H1 (cell line): ENCODE data around the gene COL20A1. TPM values are rescaled to one million over a fixed set of nuclear protein-coding genes. Genes with fewer than 3 reads are reported as not detected.

Source experiments
- CTCF ChIA-PET: fragments of 300-600 bp; sonication (Branson Sonifier 250); formaldehyde crosslinking; loops from one replicate; lab custom pipeline; 2021; ENCODE audit not compliant: partially characterized antibody; lab: Charles Lee
- POLR2A ChIA-PET: fragments of 300-600 bp; sonication (Branson Sonifier 250); formaldehyde crosslinking; loops from one replicate; lab custom pipeline; 2021; ENCODE audit warnings: inconsistent platforms; ENCODE audit not compliant: partially characterized antibody; lab: Charles Lee
- DNase-seq, 2 experiments: peaks; one replicate each; pipeline versions ENCODE4 v3.0.0 to v3.0.0-alpha.2; 2010 to 2022; ENCODE audit warnings: low spot score in 2 of 2, low read depth in 1 of 2, mixed read lengths in 1 of 2
- FAIRE-seq: peaks from 2 replicates; lab custom pipeline; 2011; peaks lifted over from hg19 to GRCh38; lab: Jason Lieb, UNC
- H2AFZ ChIP-seq: 2 replicates; pipeline ENCODE4 v1.8.1; 2012; ENCODE audit warnings: low read length, inconsistent platforms
- H2AK5ac ChIP-seq: 2 replicates; pipeline ENCODE4 v1.6.1; 2013; ENCODE audit warnings: low read depth, low read length
- H2BK120ac ChIP-seq: replicated peaks from 2 replicates; pipeline ENCODE3; 2013; ENCODE audit warnings: low read depth, low read length, inconsistent platforms
- H2BK12ac ChIP-seq: 2 replicates; pipeline ENCODE4 v1.6.1; 2013; ENCODE audit warnings: low read depth, low read length
- H2BK15ac ChIP-seq: 2 replicates; pipeline ENCODE4 v1.6.1; 2013; ENCODE audit warnings: low read length
- H2BK20ac ChIP-seq: 2 replicates; pipeline ENCODE4 v1.6.1; 2013; ENCODE audit warnings: low read length
- H2BK5ac ChIP-seq: 2 replicates; pipeline ENCODE4 v1.6.1; 2013; ENCODE audit warnings: low read depth, low read length
- H3K14ac ChIP-seq: 2 replicates; pipeline ENCODE4 v1.6.1; 2013; ENCODE audit warnings: inconsistent platforms; ENCODE audit not compliant: insufficient read length
- H3K18ac ChIP-seq: 2 replicates; pipeline ENCODE4 v1.6.1; 2013; ENCODE audit warnings: low read length; ENCODE audit errors: extremely low read depth
- H3K23ac ChIP-seq: 2 replicates; pipeline ENCODE4 v1.6.1; 2013; ENCODE audit warnings: inconsistent platforms; ENCODE audit not compliant: insufficient read length
- H3K23me2 ChIP-seq: 2 replicates; pipeline ENCODE4 v1.6.1; 2013; ENCODE audit warnings: low read depth, low read length
- H3K27ac ChIP-seq: 2 replicates; pipeline ENCODE4 v1.6.1; 2011; ENCODE audit warnings: low read depth, low read length, inconsistent platforms
- H3K27me3 ChIP-seq, 4 experiments: replicated peaks in 1 of 4; 1 replicate in 1 of 4; 2 replicates in 3 of 4; pipeline versions ENCODE4 v1.6.1 to v1.8.1; 2011 to 2013; ENCODE audit warnings: low read length in 3 of 4, mild to moderate bottlenecking in 3 of 4, inconsistent platforms in 2 of 4, mixed read lengths in 2 of 4, moderate library complexity in 1 of 4; ENCODE audit not compliant: control insufficient read depth in 3 of 4, insufficient read depth in 3 of 4; ENCODE audit errors: extremely low read depth in 1 of 4
- H3K36me3 ChIP-seq, 4 experiments: 2 replicates each; pipeline versions ENCODE4 v1.6.1 to v1.8.1; 2011 to 2013; ENCODE audit warnings: mild to moderate bottlenecking in 4 of 4, low read length in 3 of 4, moderate library complexity in 2 of 4, control low read depth in 1 of 4, inconsistent platforms in 1 of 4; ENCODE audit not compliant: insufficient read depth in 4 of 4, control insufficient read depth in 2 of 4
- H3K4ac ChIP-seq: replicated peaks from 2 replicates; pipeline ENCODE3; 2013; ENCODE audit warnings: low read length, low read depth, mixed read lengths, inconsistent platforms; ENCODE audit not compliant: insufficient read length
- H3K4me1 ChIP-seq, 4 experiments: replicated peaks in 1 of 4; 1 replicate in 1 of 4; 2 replicates in 3 of 4; pipeline versions ENCODE4 v1.6.1 to v1.8.1; 2011 to 2013; ENCODE audit warnings: low read length in 3 of 4, inconsistent platforms in 2 of 4, mixed read lengths in 1 of 4; ENCODE audit not compliant: insufficient read depth in 4 of 4, control insufficient read depth in 3 of 4
- H3K4me2 ChIP-seq, 2 experiments: 2 replicates each; pipeline versions ENCODE4 v1.6.1 to v1.8.1; 2011 to 2013; ENCODE audit warnings: low read depth in 2 of 2, low read length in 2 of 2, control low read depth in 1 of 2, inconsistent platforms in 1 of 2, mild to moderate bottlenecking in 1 of 2; ENCODE audit not compliant: insufficient read depth in 1 of 2
- H3K4me3 ChIP-seq, 4 experiments: fragments of 200-600, 300-600 bp in 1 of 4; sonication (generic), shearing (Covaris generic), sonication (Bioruptor Twin) in 1 of 4; 2 replicates each; pipeline versions ENCODE4 v1.5.1 to v1.8.1; 2011 to 2016; ENCODE audit warnings: low read length in 4 of 4, low read depth in 3 of 4, control low read depth in 2 of 4, inconsistent platforms in 2 of 4, mild to moderate bottlenecking in 2 of 4, mixed read lengths in 1 of 4, moderate library complexity in 1 of 4; ENCODE audit not compliant: insufficient read depth in 2 of 4; ENCODE audit errors: extremely low read depth in 1 of 4
- H3K56ac ChIP-seq: replicated peaks from 2 replicates; pipeline ENCODE3; 2013; ENCODE audit warnings: low read depth, mild to moderate bottlenecking, mixed read lengths, low read length, inconsistent platforms; ENCODE audit not compliant: insufficient read length
- H3K79me1 ChIP-seq: 2 replicates; pipeline ENCODE4 v1.6.1; 2013; ENCODE audit warnings: low read depth, low read length, control low read depth
- H3K79me2 ChIP-seq, 2 experiments: 2 replicates each; pipeline versions ENCODE4 v1.6.1 to v1.8.1; 2012 to 2013; ENCODE audit warnings: low read length in 2 of 2, mild to moderate bottlenecking in 2 of 2, inconsistent platforms in 1 of 2; ENCODE audit not compliant: insufficient read depth in 2 of 2, control insufficient read depth in 1 of 2
- H3K9ac ChIP-seq, 4 experiments: replicated peaks in 1 of 4; 1 replicate in 1 of 4; 2 replicates in 3 of 4; pipeline versions ENCODE4 v1.6.1 to v1.8.1; 2011 to 2013; ENCODE audit warnings: low read depth in 3 of 4, low read length in 3 of 4, control low read depth in 2 of 4, mild to moderate bottlenecking in 2 of 4, moderate library complexity in 2 of 4, inconsistent platforms in 1 of 4; ENCODE audit errors: extremely low read depth in 1 of 4
- H3K9me3 ChIP-seq, 2 experiments: 2 replicates each; pipeline versions ENCODE4 v1.6.1 to v1.8.1; 2012 to 2013; ENCODE audit warnings: mild to moderate bottlenecking in 2 of 2, moderate library complexity in 2 of 2, control low read depth in 1 of 2, inconsistent platforms in 1 of 2, low read depth in 1 of 2, low read length in 1 of 2, mixed read lengths in 1 of 2; ENCODE audit not compliant: insufficient read depth in 2 of 2
- H4K20me1 ChIP-seq, 2 experiments: replicated peaks in 1 of 2; 2 replicates each; pipeline versions ENCODE3 to v1.8.1; 2011 to 2013; ENCODE audit warnings: inconsistent platforms in 2 of 2, low read length in 2 of 2, mild to moderate bottlenecking in 1 of 2; ENCODE audit not compliant: insufficient read depth in 2 of 2, control insufficient read depth in 1 of 2
- H4K5ac ChIP-seq: 2 replicates; pipeline ENCODE4 v1.6.1; 2013; ENCODE audit warnings: low read length, low read depth, mixed read lengths, inconsistent platforms; ENCODE audit not compliant: insufficient read length
- H4K8ac ChIP-seq: 2 replicates; pipeline ENCODE4 v1.8.0; 2013; ENCODE audit warnings: mild to moderate bottlenecking, moderate library complexity, low read length, inconsistent platforms; ENCODE audit not compliant: insufficient read depth; ENCODE audit errors: extremely low read depth
- H4K91ac ChIP-seq: replicated peaks from 2 replicates; pipeline ENCODE3; 2013; ENCODE audit warnings: low read length, mixed read lengths, inconsistent platforms; ENCODE audit not compliant: insufficient read length
- ASH2L ChIP-seq: fragments of 200-600, 300-600 bp; sonication (generic); IDR thresholded peaks from one replicate; pipeline ENCODE4 v1.7.1; 2017; ENCODE audit warnings: low read length
- KDM4A ChIP-seq: IDR thresholded peaks from one replicate; pipeline ENCODE4 v1.7.1; 2012; ENCODE audit warnings: low read depth, mild to moderate bottlenecking, moderate library complexity, low read length, inconsistent platforms; ENCODE audit not compliant: severe bottlenecking
- NANOG ChIP-seq: IDR thresholded peaks from 2 replicates; pipeline ENCODE4 v1.6.1; 2011; ENCODE audit warnings: low read length, low read depth, mild to moderate bottlenecking, inconsistent platforms; ENCODE audit not compliant: insufficient read depth, poor library complexity, severe bottlenecking
- RXRA ChIP-seq: IDR thresholded peaks from 2 replicates; pipeline ENCODE4 v1.6.1; 2011; ENCODE audit warnings: low read depth, mild to moderate bottlenecking, low read length, moderate library complexity; ENCODE audit not compliant: insufficient read depth
- SP2 ChIP-seq: IDR thresholded peaks from 2 replicates; pipeline ENCODE4 v1.6.1; 2012; ENCODE audit warnings: mild to moderate bottlenecking, low read length, inconsistent platforms
- TAF7 ChIP-seq: optimal IDR thresholded peaks from 2 replicates; pipeline ENCODE3; 2011; ENCODE audit warnings: low read depth, mild to moderate bottlenecking, inconsistent platforms, low read length, moderate library complexity, borderline replicate concordance
- WGBS, 2 experiments: shearing (Covaris generic) in 1 of 2; methylation state at CpG; one replicate each; pipeline versions ENCODE4 v1.1.6 to v1.1.7; 2013 to 2015; ENCODE audit warnings: low lambda C conversion rate in 2 of 2, mixed read lengths in 2 of 2, inconsistent platforms in 1 of 2, low coverage in 1 of 2, missing lambda C conversion rate in 1 of 2; ENCODE audit not compliant: insufficient replicate concordance in 2 of 2, insufficient coverage in 1 of 2, insufficient read length in 1 of 2; ENCODE audit errors: extremely low coverage in 1 of 2, missing lambda C conversion rate in 1 of 2; 5-methylcytosine and 5-hydroxymethylcytosine counted together
- polyA plus RNA-seq, 7 experiments: library from polyadenylated mRNA; depleted of rRNA in 3 of 7; stranded (reverse) in 5 of 7; unstranded in 2 of 7; fragments of >200 nt in 5 of 7; fragments of 200-250 nt in 2 of 7; gene quantifications; 1 replicate in 5 of 7; 2 replicates in 1 of 7; 4 replicates in 1 of 7; pipeline versions ENCODE4 v1.2.1 to v1.2.3, GENCODE V29; 2011 to 2013; ENCODE audit warnings: missing spikeins in 2 of 7, mixed read lengths in 2 of 7
- total RNA-seq: library from RNA; stranded (reverse); fragmentation: NEBNext Ultra II Directional; extraction: Animal tissue kit (Norgen Biotek cat#: 25700); gene quantifications from 2 replicates; pipeline ENCODE4 v1.2.1, GENCODE V29; 2021

COL20A1 gene
- total and polyA plus RNA-seq, 2 of the 8 experiments (the other 6 are each of a cell fraction or from before 2014, with no cell fraction given) = 0.19 to 0.21 TPM

DNA sequence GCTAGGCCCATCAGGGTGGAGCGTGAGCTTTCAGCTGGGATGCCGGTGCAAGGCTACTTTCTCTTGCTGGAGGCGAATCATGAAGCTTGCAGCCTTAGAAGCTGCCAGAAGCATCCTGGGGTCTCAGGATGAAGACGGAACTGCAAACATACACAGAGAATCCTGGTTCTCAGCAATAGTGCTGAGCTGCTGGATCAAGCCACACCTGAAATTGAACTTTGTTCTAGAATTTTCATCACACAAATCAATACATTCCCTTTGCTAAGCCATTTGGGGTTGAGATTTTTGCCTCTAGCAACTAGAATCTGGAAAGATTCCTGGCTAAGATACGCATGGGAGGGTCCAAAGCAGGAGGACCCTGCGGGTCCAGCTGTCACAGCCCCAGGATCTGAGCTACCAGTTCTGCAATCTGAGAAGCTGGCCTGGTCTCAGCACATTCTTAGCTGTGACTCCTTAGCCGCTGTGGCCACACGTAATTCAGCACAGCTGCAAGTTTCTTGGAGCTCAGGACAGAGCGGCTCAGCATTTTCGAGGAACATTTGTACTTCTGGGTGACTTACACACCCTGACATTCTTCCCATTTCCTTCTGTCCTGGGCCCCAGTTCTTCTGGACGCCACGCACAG lies 27.0 kb upstream of the COL20A1 start:
- Histone ChIP-seq H4K8ac (0 out of 2 replicates have a peak overlapping the region, but pooled peaks have one; percentile 46), H2BK20ac (0 out of 2 replicates have a peak overlapping the region, but pooled peaks have one; percentile 18), H3K4me3 (no peak overlapping the region), H3K27ac (no peak overlapping the region), H3K23ac (no peak overlapping the region), H3K9ac (no peak overlapping the region), H4K20me1 (peaks cover 2 to 3% of the 10 kb centered on the region in 2 experiments), H2BK12ac (no peak overlapping the region), H2BK120ac (no peak overlapping the region), H3K18ac (no peak overlapping the region), H3K27me3 (peaks cover 0 to 2% (median 0%) of the 10 kb centered on the region in 4 experiments; a peak in 2 of 7 replicates), H4K91ac (no peak overlapping the region), H3K56ac (no peak overlapping the region), H2AK5ac (no peak overlapping the region), H3K4me1 (peaks cover 0 to 2% (median 0%) of the 10 kb centered on the region in 4 experiments; a peak in 2 of 7 replicates), H2AFZ (no peak overlapping the region), H3K36me3 (no peaks in the 10 kb centered on the region), H3K79me1 (no peaks in the 10 kb centered on the region), H3K4ac (no peak overlapping the region), H3K79me2 (no peaks in the 10 kb centered on the region), H3K23me2 (no peaks in the 10 kb centered on the region), H3K9me3 (no peaks in the 10 kb centered on the region), H2BK5ac (no peak overlapping the region), H2BK15ac (no peak overlapping the region), H4K5ac (no peak overlapping the region), H3K4me2 (no peak overlapping the region), H3K14ac (no peak overlapping the region)
- DNase-seq (no peak), FAIRE-seq (no peak)
- POLR2A ChIA-PET = interaction anchor here (1.6 to 1.8 kb wide), 2 partner anchors 11 to 15 kb away, joined by 3 to 4 read pairs; no protein-coding TSS in a partner anchor
- CTCF ChIA-PET = interaction anchor here (0.9 to 11.0 kb wide), 5 partner anchors 11 to 41 kb away, joined by 3 to 63 read pairs (median 6); no protein-coding TSS in a partner anchor
- 82% methylated on average over 12 of the region's 12 CpGs; no CpG with 5 or more reads in 1 of the 2 experiments for WGBS, 2 experiments
- TF ChIP-seq ASH2L (no peak), NANOG (no peak), SP2 (no peak), TAF7 (no peak), RXRA (no peak), KDM4A (no peak)
